Testis (tissue), 2 donors: ENCODE data around the gene DCAF5.

Experiments used
- POLR2A ChIP-seq: fragments of 450-650 bp; IDR thresholded peaks from one replicate; pipeline ENCODE4 v1.6.1; 2017; ENCODE audit warnings: antibody characterized with exemption, mild to moderate bottlenecking, moderate library complexity
- TF ChIP-seq, protein P1 (sequence below), 3 experiments: fragments of 450-650 bp in 2 of 3; fragments of 200-600 bp in 1 of 3; sonication (generic) in 1 of 3; IDR thresholded peaks; one replicate each; pipeline ENCODE4 v1.5.1; 2016 to 2019; ENCODE audit warnings: antibody characterized with exemption in 3 of 3, mild to moderate bottlenecking in 2 of 3, moderate library complexity in 1 of 3

GRCh38 chr14:69156224-69156623 is 3.3 kb upstream of the DCAF5 start:
- TF ChIP-seq POLR2A: no peak
- TF ChIP-seq, protein P1, sequence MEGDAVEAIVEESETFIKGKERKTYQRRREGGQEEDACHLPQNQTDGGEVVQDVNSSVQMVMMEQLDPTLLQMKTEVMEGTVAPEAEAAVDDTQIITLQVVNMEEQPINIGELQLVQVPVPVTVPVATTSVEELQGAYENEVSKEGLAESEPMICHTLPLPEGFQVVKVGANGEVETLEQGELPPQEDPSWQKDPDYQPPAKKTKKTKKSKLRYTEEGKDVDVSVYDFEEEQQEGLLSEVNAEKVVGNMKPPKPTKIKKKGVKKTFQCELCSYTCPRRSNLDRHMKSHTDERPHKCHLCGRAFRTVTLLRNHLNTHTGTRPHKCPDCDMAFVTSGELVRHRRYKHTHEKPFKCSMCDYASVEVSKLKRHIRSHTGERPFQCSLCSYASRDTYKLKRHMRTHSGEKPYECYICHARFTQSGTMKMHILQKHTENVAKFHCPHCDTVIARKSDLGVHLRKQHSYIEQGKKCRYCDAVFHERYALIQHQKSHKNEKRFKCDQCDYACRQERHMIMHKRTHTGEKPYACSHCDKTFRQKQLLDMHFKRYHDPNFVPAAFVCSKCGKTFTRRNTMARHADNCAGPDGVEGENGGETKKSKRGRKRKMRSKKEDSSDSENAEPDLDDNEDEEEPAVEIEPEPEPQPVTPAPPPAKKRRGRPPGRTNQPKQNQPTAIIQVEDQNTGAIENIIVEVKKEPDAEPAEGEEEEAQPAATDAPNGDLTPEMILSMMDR (IDR thresholded peaks at IDR 0.05): no peak
